IPS DF 4.7 (cell line): ENCODE measurements around the gene FBXO48.

Experiments used
- DNase-seq: peaks from one replicate; pipeline ENCODE4 v3.0.0-alpha.2; 2013; ENCODE audit warnings: low spot score; ENCODE audit errors: extremely low read depth

Gene FBXO48

GRCh38 chr2:68414876-68415275, 52.2 kb downstream of the FBXO48 start:
- no peak for DNase-seq

- no peak for DNase-seq
These were observed 52.6 kb downstream of the FBXO48 start for GRCh38 chr2:68414452-68414851.

- no peak for DNase-seq
These were observed 53.6 kb downstream of the FBXO48 start for GRCh38 chr2:68413466-68413865.

- no peak for DNase-seq
These were observed 54.8 kb downstream of the FBXO48 start for GRCh38 chr2:68412127-68412819.

- no peak for DNase-seq
These were observed 55.5 kb downstream of the FBXO48 start for GRCh38 chr2:68411397-68412126.
